ENCODE data around the gene POU3F2.

The POU3F2 gene

DNA sequence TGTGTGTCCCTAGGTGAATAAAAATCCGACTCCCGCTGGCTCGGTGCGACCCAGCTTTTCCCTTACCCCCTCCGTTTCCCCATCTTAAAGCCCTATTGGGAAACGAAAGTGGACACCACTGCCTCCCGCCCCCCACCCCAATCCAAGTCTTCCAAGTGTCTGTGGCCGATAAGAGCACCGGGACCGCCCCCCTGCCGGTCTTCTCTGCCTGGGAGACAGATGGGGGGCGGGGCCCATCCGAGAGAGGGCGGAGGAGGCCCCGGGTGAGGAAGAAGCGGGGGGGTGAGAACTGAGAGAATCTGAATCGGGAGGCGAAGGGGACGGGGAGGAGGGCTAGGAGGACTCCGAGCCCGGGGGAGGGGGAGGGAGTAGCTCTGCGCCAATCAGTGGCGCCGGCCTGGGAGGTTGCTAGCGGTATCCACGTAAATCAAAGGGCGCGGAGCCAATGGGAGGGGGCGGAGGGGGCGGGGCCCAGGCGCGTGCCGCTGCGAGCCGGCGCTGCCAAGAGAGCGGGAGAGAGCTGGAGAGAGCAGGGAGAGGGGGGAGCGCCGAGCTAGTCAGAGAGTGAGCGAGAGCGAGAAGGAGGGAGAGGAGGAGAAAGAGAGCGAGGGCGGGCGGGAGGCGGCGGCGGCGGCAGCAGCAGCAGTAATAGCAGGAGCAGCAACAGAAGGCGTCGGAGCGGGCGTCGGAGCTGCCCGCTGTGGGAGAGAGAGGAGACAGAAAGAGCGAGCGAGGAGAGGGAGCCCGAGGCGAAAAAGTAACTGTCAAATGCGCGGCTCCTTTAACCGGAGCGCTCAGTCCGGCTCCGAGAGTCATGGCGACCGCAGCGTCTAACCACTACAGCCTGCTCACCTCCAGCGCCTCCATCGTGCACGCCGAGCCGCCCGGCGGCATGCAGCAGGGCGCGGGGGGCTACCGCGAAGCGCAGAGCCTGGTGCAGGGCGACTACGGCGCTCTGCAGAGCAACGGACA is at the start of gene POU3F2:
POU3F2 (plus strand) TSS at position 515 of the 972 bp plus-strand sequence; CDS start at position 815, 300 bp downstream.
- TF ChIP-seq POLR2AphosphoS5 (IDR thresholded peaks at IDR 0.05; ENCODE audit: borderline replicate concordance, low read depth, low read length) (peak; percentile 93), EZH2 (IDR thresholded peaks at IDR 0.05) (no peak)
- H3K9ac ChIP-seq (ENCODE audit: insufficient read length) = peak within 1 kb of the TSS; percentile 98
- H3K36me3 ChIP-seq (ENCODE audit: insufficient read depth, low read length) = peaks cover 38% of the 10 kb centered on the region
- peak within 1 kb of the TSS; percentile 99 for H3K4me3 ChIP-seq
- peaks cover 13% of the 10 kb centered on the region; the same call in 1 of the 2 replicates for H3K9me3 ChIP-seq (ENCODE audit: low read depth, low read length)
- H3K27ac ChIP-seq = peak within 1 kb of the TSS; percentile 99
- peak; percentile 91 for DNase-seq (ENCODE audit: low read depth, low spot score)

DNA sequence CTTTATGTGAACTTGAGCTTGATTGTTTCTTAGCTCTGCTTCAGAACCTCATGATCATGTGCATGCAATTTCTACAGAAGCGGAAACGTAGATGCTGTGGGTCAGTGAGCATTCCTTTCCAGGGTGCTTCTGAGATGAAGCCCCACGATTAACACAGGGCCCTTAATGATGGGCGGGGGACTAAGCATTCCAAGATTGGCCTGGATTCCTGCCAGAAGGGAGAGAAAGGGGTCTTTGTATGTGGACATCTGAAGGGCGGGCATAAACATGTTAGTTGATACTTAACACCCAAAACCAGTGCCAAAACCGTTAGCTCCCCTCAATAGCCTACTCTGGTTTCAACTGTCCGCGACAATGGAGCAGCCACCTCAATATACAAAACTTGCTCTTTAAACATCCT is 46.9 kb upstream of the POU3F2 start:
- H3K27ac ChIP-seq = peak overlapping the region; percentile 91
- H3K9me3 ChIP-seq (ENCODE audit: low read depth, low read length) = no peaks in the 10 kb centered on the region
- no peak overlapping the region for H3K9ac ChIP-seq (ENCODE audit: insufficient read length)
- no peak for DNase-seq (ENCODE audit: low read depth, low spot score)
- no peaks in the 10 kb centered on the region for H3K36me3 ChIP-seq (ENCODE audit: insufficient read depth, low read length)
- TF ChIP-seq POLR2AphosphoS5 (IDR thresholded peaks at IDR 0.05; ENCODE audit: borderline replicate concordance, low read depth, low read length) = no peak
- TF ChIP-seq FOXP2 (optimal IDR thresholded peaks at IDR 0.05; ENCODE audit: control extremely low read depth, extremely low read length, insufficient read depth) = no peak
- no peak for TF ChIP-seq EZH2 (IDR thresholded peaks at IDR 0.05)
- H3K4me3 ChIP-seq = peak overlapping the region; percentile 75

DNA sequence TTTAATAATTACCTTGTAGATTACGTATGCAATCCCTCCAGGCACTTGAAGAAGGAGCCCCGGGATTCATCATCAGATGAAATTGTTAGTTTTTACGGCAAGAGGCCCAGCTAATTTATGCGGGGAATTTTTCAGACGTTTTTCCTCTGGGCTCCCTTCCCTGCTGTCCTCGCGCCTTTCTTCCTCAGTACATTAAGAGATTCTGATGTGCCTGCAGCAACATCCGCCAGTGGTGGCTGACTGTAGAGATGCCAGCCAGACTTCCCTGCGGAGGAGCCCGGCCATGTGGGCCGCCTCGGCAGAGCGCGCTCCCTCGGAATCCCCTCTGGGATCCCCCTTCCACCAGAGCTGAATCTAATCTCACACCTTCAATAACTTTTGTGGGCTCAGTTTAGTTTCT is 46.4 kb upstream of the POU3F2 start:
- Histone ChIP-seq H3K4me3 (peak overlapping the region; percentile 75), H3K9ac (ENCODE audit: insufficient read length) (peak overlapping the region; percentile 60), H3K27ac (peak overlapping the region; percentile 91), H3K36me3 (ENCODE audit: insufficient read depth, low read length) (no peaks in the 10 kb centered on the region), H3K9me3 (ENCODE audit: low read depth, low read length) (no peaks in the 10 kb centered on the region)
- TF ChIP-seq EZH2 (IDR thresholded peaks at IDR 0.05) = no peak
- peak; percentile 53 for TF ChIP-seq FOXP2 (optimal IDR thresholded peaks at IDR 0.05; ENCODE audit: control extremely low read depth, extremely low read length, insufficient read depth)
- peak; percentile 40; the same call in 1 of the 2 replicates for TF ChIP-seq POLR2AphosphoS5 (IDR thresholded peaks at IDR 0.05; ENCODE audit: borderline replicate concordance, low read depth, low read length)
- peak; percentile 88 for DNase-seq (ENCODE audit: low read depth, low spot score)

DNA sequence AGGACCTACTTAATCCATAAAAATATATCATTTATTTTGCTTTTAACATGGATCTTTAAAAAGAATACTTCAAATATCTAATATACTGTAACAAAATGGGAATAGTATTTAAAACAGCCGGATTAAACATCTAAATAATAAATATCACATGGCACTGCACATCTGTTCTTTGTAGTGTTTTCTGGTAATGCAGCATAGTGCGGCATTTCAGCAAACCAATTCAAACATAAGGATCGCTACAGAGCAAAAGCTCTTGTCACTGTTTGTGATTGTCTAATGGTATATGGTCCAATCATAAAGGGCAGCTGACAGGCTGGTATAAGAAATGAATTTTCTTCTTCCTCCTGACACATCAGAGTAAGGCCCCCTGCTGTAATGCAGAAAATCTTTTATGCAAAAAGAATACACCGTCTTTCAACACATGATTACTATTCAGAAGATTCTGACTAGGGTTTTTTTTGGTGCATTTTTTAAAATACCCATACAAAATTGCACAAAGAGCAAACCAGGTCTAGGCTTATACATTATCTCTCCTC is 40.0 kb upstream of the POU3F2 start:
- TF ChIP-seq FOXP2 (optimal IDR thresholded peaks at IDR 0.05; ENCODE audit: control extremely low read depth, extremely low read length, insufficient read depth) = no peak
- TF ChIP-seq EZH2 (IDR thresholded peaks at IDR 0.05) = no peak
- no peak for TF ChIP-seq POLR2AphosphoS5 (IDR thresholded peaks at IDR 0.05; ENCODE audit: borderline replicate concordance, low read depth, low read length)
- peak overlapping the region; percentile 40 for H3K27ac ChIP-seq
- no peak overlapping the region for H3K9ac ChIP-seq (ENCODE audit: insufficient read length)

DNA sequence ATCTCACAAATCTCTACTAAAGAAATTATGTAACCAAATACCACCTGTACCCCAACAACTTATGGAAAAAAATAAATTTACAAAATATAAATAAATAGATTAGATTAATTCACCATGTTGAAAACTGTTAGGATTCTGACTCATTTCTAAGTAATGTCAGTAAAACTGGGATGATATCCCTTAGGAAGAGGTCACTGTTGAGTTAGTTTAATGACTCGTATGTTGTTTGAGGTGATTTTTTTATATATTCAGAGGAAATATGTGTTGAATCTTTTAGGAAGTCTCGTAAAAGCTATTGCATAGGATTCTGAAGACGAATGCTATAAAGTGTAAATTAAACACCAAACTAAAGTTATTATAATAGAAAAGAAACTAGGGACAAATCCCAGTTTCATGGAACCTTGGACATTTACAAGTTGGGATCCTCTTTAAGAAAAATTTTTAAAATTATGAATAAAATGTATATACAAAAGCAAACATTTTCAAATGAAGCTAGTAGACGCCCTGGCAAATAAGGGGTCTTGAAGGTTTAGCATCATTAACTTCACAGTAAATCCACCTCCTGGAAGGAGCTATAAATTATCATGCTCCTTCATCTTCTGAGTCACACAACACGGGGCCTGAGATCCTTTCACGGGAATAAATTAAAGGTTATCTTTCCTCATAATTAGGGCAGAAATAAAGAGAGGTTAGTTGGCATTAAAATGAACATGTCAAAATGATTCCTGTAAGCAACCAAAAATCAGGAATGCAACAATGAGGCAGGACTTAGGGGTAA is 37.0 kb upstream of the POU3F2 start:
- H3K36me3 ChIP-seq (ENCODE audit: insufficient read depth, low read length) = no peaks in the 10 kb centered on the region
- H3K4me3 ChIP-seq = no peak overlapping the region
- H3K9ac ChIP-seq (ENCODE audit: insufficient read length) = no peak overlapping the region
- no peak for DNase-seq (ENCODE audit: low read depth, low spot score)
- H3K9me3 ChIP-seq (ENCODE audit: low read depth, low read length) = no peaks in the 10 kb centered on the region
- no peak overlapping the region for H3K27ac ChIP-seq
- no peak for TF ChIP-seq EZH2 (IDR thresholded peaks at IDR 0.05)
- TF ChIP-seq FOXP2 (optimal IDR thresholded peaks at IDR 0.05; ENCODE audit: control extremely low read depth, extremely low read length, insufficient read depth) = no peak
- TF ChIP-seq POLR2AphosphoS5 (IDR thresholded peaks at IDR 0.05; ENCODE audit: borderline replicate concordance, low read depth, low read length) = no peak

More for the DNA sequence above, 40.0 kb upstream of the POU3F2 start:
- Histone ChIP-seq H3K4me3 (no peak overlapping the region), H3K36me3 (ENCODE audit: insufficient read depth, low read length) (no peaks in the 10 kb centered on the region), H3K9me3 (ENCODE audit: low read depth, low read length) (no peaks in the 10 kb centered on the region)
- DNase-seq (ENCODE audit: low read depth, low spot score) = no peak

DNA sequence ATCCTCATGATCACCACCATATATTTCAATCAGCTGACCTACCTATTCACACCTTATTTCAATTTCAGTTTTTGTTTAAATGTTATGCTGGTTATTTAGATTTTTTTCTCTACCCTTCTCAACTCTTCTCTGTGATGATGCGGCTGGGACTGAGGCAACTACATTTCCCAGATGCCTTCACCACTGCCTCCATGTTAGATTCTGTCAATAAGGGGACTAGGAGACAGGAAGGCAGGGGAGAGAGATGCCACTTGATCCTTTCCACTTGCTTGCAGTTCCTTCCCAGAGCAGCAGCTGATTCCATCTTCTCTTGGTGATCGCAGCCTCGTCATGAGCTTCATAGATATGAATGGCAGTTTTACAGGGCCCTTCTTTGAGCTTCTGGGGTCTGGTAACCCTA is 33.5 kb upstream of the POU3F2 start:
- H3K27ac ChIP-seq = no peak overlapping the region
- H3K36me3 ChIP-seq (ENCODE audit: insufficient read depth, low read length) = no peaks in the 10 kb centered on the region
- no peaks in the 10 kb centered on the region for H3K9me3 ChIP-seq (ENCODE audit: low read depth, low read length)
- no peak overlapping the region for H3K4me3 ChIP-seq
- DNase-seq (ENCODE audit: low read depth, low spot score) = no peak
- TF ChIP-seq EZH2 (IDR thresholded peaks at IDR 0.05) = no peak
- TF ChIP-seq FOXP2 (optimal IDR thresholded peaks at IDR 0.05; ENCODE audit: control extremely low read depth, extremely low read length, insufficient read depth) = no peak
- TF ChIP-seq POLR2AphosphoS5 (IDR thresholded peaks at IDR 0.05; ENCODE audit: borderline replicate concordance, low read depth, low read length) = no peak
- H3K9ac ChIP-seq (ENCODE audit: insufficient read length) = no peak overlapping the region

DNA sequence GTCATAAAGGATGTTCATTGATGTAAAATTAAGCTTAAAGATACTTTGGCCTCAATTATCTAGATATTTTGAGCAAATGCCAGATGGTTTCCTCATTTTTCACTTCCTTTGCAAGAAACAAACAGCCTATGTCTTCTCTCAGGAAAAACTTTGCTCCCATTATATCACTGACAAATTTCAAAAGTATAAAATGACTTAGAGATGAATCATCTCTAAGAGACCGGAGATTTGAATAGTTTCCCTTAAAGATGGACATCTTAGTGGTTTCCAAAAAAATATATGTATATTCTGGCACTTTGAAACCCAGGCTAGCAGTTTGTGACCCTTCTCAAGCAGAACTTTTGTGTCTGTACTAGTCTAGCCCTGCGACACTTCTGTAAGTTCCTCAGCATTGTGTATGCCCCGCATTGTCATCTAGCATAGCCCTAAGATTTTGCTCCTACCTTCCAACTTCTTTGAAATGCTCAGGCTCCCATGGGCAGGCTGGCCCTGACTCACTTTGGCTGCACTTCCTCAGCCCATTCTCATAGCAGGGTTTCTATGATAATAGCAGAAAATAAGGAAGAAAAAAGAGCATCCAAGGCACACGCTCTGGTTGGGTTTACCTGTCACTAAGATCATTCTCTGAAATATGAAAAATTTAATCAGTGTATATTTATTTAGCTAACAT is 25.7 kb upstream of the POU3F2 start:
- Histone ChIP-seq H3K27ac (no peak overlapping the region), H3K4me3 (no peak overlapping the region), H3K9me3 (ENCODE audit: low read depth, low read length) (no peaks in the 10 kb centered on the region), H3K36me3 (ENCODE audit: insufficient read depth, low read length) (no peaks in the 10 kb centered on the region), H3K9ac (ENCODE audit: insufficient read length) (no peak overlapping the region)
- TF ChIP-seq EZH2 (IDR thresholded peaks at IDR 0.05) (no peak), FOXP2 (optimal IDR thresholded peaks at IDR 0.05; ENCODE audit: control extremely low read depth, extremely low read length, insufficient read depth) (no peak), POLR2AphosphoS5 (IDR thresholded peaks at IDR 0.05; ENCODE audit: borderline replicate concordance, low read depth, low read length) (no peak)
- no peak for DNase-seq (ENCODE audit: low read depth, low spot score)

Data from SK-N-MC (cell line).